SK-N-SH (cell line): ENCODE measurements around the gene DOP1B. TPM values are rescaled to one million over a fixed set of nuclear protein-coding genes. Genes with fewer than 3 reads are reported as not detected.

Experiments
- CTCF ChIA-PET: fragments of 300-600, 350-600 bp; formaldehyde crosslinking; extraction: SDS; loops from one replicate; lab custom pipeline; 2021; lab: Yijun Ruan, JAX
- POLR2A ChIA-PET: fragments of 350-600 bp; sonication (Branson Sonifier 250); formaldehyde crosslinking; extraction: SDS; loops from one replicate; lab custom pipeline; 2020; ENCODE audit warnings: antibody characterized with exemption, inconsistent platforms; lab: Yijun Ruan, JAX
- DNase-seq: peaks from one replicate; pipeline ENCODE4 v3.0.0; 2012
- H2AFZ ChIP-seq: fragments of 200-600 bp; sonication (generic); 2 replicates; pipeline ENCODE4 v1.8.1; 2016; ENCODE audit warnings: antibody characterized with exemption, mild to moderate bottlenecking, low read depth
- H3F3A ChIP-seq: fragments of 200-600 bp; sonication (generic); replicated peaks from 2 replicates; pipeline ENCODE3; 2016; ENCODE audit warnings: antibody characterized with exemption, mild to moderate bottlenecking; ENCODE audit not compliant: insufficient read depth
- H3K27ac ChIP-seq, 2 experiments: fragments of 200-500 bp in 1 of 2; fragments of 200-600 bp in 1 of 2; sonication (Bioruptor generic) in 1 of 2; sonication (generic), shearing (Covaris generic) in 1 of 2; 2 replicates each; pipeline versions ENCODE4 v1.5.1 to v1.6.1; 2014 to 2016; ENCODE audit warnings: low read depth in 2 of 2, inconsistent platforms in 1 of 2, low read length in 1 of 2, mild to moderate bottlenecking in 1 of 2, mixed read lengths in 1 of 2
- H3K27me3 ChIP-seq: fragments of 200-600 bp; sonication (generic), shearing (Covaris generic); 2 replicates; pipeline ENCODE4 v1.6.1; 2016; ENCODE audit warnings: mixed run types; ENCODE audit not compliant: insufficient read depth
- H3K36me3 ChIP-seq, 2 experiments: fragments of 200-500 bp in 1 of 2; fragments of 200-600 bp in 1 of 2; sonication (Bioruptor generic) in 1 of 2; sonication (generic) in 1 of 2; replicated peaks in 1 of 2; 2 replicates each; pipeline versions ENCODE3 to v1.5.1; 2014 to 2016; ENCODE audit warnings: low read length in 1 of 2, mild to moderate bottlenecking in 1 of 2; ENCODE audit not compliant: insufficient read depth in 2 of 2, control insufficient read depth in 1 of 2
- H3K4me1 ChIP-seq, 2 experiments: fragments of 200-500 bp in 1 of 2; fragments of 200-600 bp in 1 of 2; sonication (Bioruptor generic) in 1 of 2; sonication (generic), shearing (Covaris generic) in 1 of 2; 2 replicates each; pipeline versions ENCODE4 v1.5.1 to v1.6.1; 2014 to 2016; ENCODE audit warnings: low read depth in 1 of 2, low read length in 1 of 2, mixed run types in 1 of 2; ENCODE audit not compliant: insufficient read depth in 2 of 2, control insufficient read depth in 1 of 2
- H3K4me2 ChIP-seq: fragments of 200-600 bp; sonication (generic), shearing (Covaris generic); 2 replicates; pipeline ENCODE4 v1.6.1; 2017; ENCODE audit warnings: mixed run types
- H3K4me3 ChIP-seq, 2 experiments: fragments of 200-500 bp in 1 of 2; fragments of 200-600 bp in 1 of 2; sonication (Bioruptor generic) in 1 of 2; sonication (generic), shearing (Covaris generic) in 1 of 2; 2 replicates each; pipeline versions ENCODE4 v1.5.1 to v1.8.1; 2014 to 2016; ENCODE audit warnings: low read depth in 2 of 2, inconsistent platforms in 1 of 2, low read length in 1 of 2, mild to moderate bottlenecking in 1 of 2, mixed read lengths in 1 of 2, moderate library complexity in 1 of 2
- H3K79me2 ChIP-seq: fragments of 200-600 bp; sonication (generic); 2 replicates; pipeline ENCODE4 v1.8.1; 2017; ENCODE audit warnings: mild to moderate bottlenecking; ENCODE audit not compliant: insufficient read depth
- H3K9ac ChIP-seq: fragments of 200-600 bp; sonication (generic); 2 replicates; pipeline ENCODE4 v1.6.1; 2017; ENCODE audit warnings: mixed run types
- H3K9me2 ChIP-seq: fragments of 200-600 bp; sonication (generic); 2 replicates; pipeline ENCODE4 v1.6.1; 2017; ENCODE audit warnings: mixed run types
- H3K9me3 ChIP-seq: fragments of 200-600 bp; sonication (generic); 2 replicates; pipeline ENCODE4 v1.6.1; 2017; ENCODE audit warnings: mixed run types, mild to moderate bottlenecking, moderate library complexity
- H4K20me1 ChIP-seq: fragments of 200-600 bp; sonication (generic); 2 replicates; pipeline ENCODE4 v1.6.1; 2017; ENCODE audit warnings: mild to moderate bottlenecking, mixed run types; ENCODE audit not compliant: insufficient read depth
- CTCF ChIP-seq: fragments of 200-600 bp; sonication (generic); IDR thresholded peaks from 2 replicates; pipeline ENCODE4 v1.6.1; 2017; ENCODE audit warnings: antibody characterized with exemption, mild to moderate bottlenecking, moderate library complexity
- ELF1 ChIP-seq: IDR thresholded peaks from 2 replicates; pipeline ENCODE4 v1.4.0; 2012
- EZH2phosphoT487 ChIP-seq: fragments of 200-600 bp; sonication (generic); IDR thresholded peaks from 2 replicates; pipeline ENCODE4 v1.6.1; 2017; ENCODE audit warnings: low read depth, mixed run types, mild to moderate bottlenecking, antibody characterized with exemption, moderate library complexity, borderline replicate concordance
- FOSL2 ChIP-seq: IDR thresholded peaks from 2 replicates; pipeline ENCODE4 v1.4.0; 2012; ENCODE audit warnings: low read depth, mild to moderate bottlenecking, moderate library complexity, borderline replicate concordance
- FOXJ3 ChIP-seq: sonication (generic); formaldehyde crosslinking; IDR thresholded peaks from 2 replicates; pipeline ENCODE4 v1.5.1; 2020; ENCODE audit warnings: mild to moderate bottlenecking, missing genetic modification reagents
- IRF3 ChIP-seq: fragments of 150-350 bp; IDR thresholded peaks from 2 replicates; pipeline ENCODE4 v1.6.1; 2016; ENCODE audit warnings: mild to moderate bottlenecking, low read depth, low read length
- MAX ChIP-seq: IDR thresholded peaks from 2 replicates; pipeline ENCODE4 v1.4.0; 2012; ENCODE audit warnings: low read depth
- MEF2A ChIP-seq: IDR thresholded peaks from 2 replicates; pipeline ENCODE4 v1.4.0; 2012; ENCODE audit warnings: low read depth, borderline replicate concordance
- MXI1 ChIP-seq: IDR thresholded peaks from 2 replicates; pipeline ENCODE4 v1.6.1; 2012; ENCODE audit warnings: mild to moderate bottlenecking, low read depth, low read length, improper control_type of control experiment
- NRF1 ChIP-seq: IDR thresholded peaks from 2 replicates; pipeline ENCODE4 v1.6.1; 2012; ENCODE audit warnings: low read depth, mild to moderate bottlenecking, low read length
- POLR2AphosphoS5 ChIP-seq: IDR thresholded peaks from 2 replicates; pipeline ENCODE4 v1.6.1; 2012; ENCODE audit warnings: low read depth, low read length
- RXRA ChIP-seq: IDR thresholded peaks from 2 replicates; pipeline ENCODE4 v1.4.0; 2012; ENCODE audit warnings: low read depth, mild to moderate bottlenecking, borderline replicate concordance
- SMC3 ChIP-seq: IDR thresholded peaks from 2 replicates; pipeline ENCODE4 v1.6.1; 2012; ENCODE audit warnings: low read depth, low read length, improper control_type of control experiment
- TEAD4 ChIP-seq: IDR thresholded peaks from 2 replicates; pipeline ENCODE4 v1.4.0; 2012; ENCODE audit warnings: mild to moderate bottlenecking, borderline replicate concordance; ENCODE audit not compliant: insufficient read depth
- USF1 ChIP-seq: IDR thresholded peaks from 2 replicates; pipeline ENCODE4 v1.4.0; 2012; ENCODE audit warnings: low read depth, borderline replicate concordance
- WGBS: methylation state at CpG from one replicate; pipeline ENCODE4 v1.1.6; 2017; ENCODE audit warnings: low lambda C conversion rate; 5-methylcytosine and 5-hydroxymethylcytosine counted together
- polyA plus RNA-seq, 3 experiments: library from polyadenylated mRNA; depleted of rRNA; stranded (reverse); fragments of >200 nt; gene quantifications; 2 replicates each; pipeline ENCODE4 v1.2.3, GENCODE V29; 2012

The DOP1B gene
- polyA plus RNA-seq, 1 of the 3 experiments (the other 2 are of a cell fraction) = 4.9 TPM

GRCh38 chr21:36145259-36145658, 11.4 kb upstream of the DOP1B start:
- no peak for TF ChIP-seq SMC3
- TF ChIP-seq CTCF = no peak
- TF ChIP-seq POLR2AphosphoS5 = no peak
- no peak for TF ChIP-seq FOSL2
- TF ChIP-seq EZH2phosphoT487 = no peak
- TF ChIP-seq MXI1 = no peak
- TF ChIP-seq NRF1 = no peak
- TF ChIP-seq MAX = no peak
- TF ChIP-seq MEF2A = no peak
- TF ChIP-seq RXRA = no peak
- TF ChIP-seq IRF3 = no peak
- TF ChIP-seq ELF1 = no peak
- TF ChIP-seq USF1 = no peak
- TF ChIP-seq, all 33 proteins: peak for 0
- peaks cover 0 to 3% of the 10 kb centered on the region in 2 experiments; a peak in 2 of 4 replicates for H3K4me1 ChIP-seq
- no peak for DNase-seq
- ChIA-PET POLR2A (no interaction called here), CTCF (interaction anchor here (3.5 kb wide), 1 partner anchor 64 kb away, joined by 17 read pairs; no protein-coding TSS in a partner anchor)
- no peak overlapping the region for H3K27ac ChIP-seq
- H4K20me1 ChIP-seq = no peaks in the 10 kb centered on the region
- no peak overlapping the region for H2AFZ ChIP-seq
- H3K4me3 ChIP-seq = no peak overlapping the region
- H3F3A ChIP-seq = peaks cover 2% of the 10 kb centered on the region
- WGBS = 97% methylated on average over 3 of the region's 3 CpGs
- no peaks in the 10 kb centered on the region for H3K27me3 ChIP-seq
- no peak overlapping the region for H3K4me2 ChIP-seq
- H3K79me2 ChIP-seq = no peaks in the 10 kb centered on the region
- H3K9ac ChIP-seq = no peak overlapping the region
- H3K9me3 ChIP-seq = no peaks in the 10 kb centered on the region
- H3K36me3 ChIP-seq = no peaks in the 10 kb centered on the region
- H3K9me2 ChIP-seq = no peaks in the 10 kb centered on the region

- H4K20me1 ChIP-seq = no peaks in the 10 kb centered on the region
- CTCF ChIA-PET = interaction anchor here (3.5 kb wide), 1 partner anchor 61 kb away, joined by 17 read pairs; no protein-coding TSS in a partner anchor
- no peak for TF ChIP-seq FOXJ3 (CRISPR knock-in tag)
- no peak for TF ChIP-seq TEAD4
- H3K9ac ChIP-seq = no peak overlapping the region
- H3K9me2 ChIP-seq = no peaks in the 10 kb centered on the region
- peaks cover 0 to 7% of the 10 kb centered on the region in 2 experiments; a peak in 1 of 4 replicates for H3K4me1 ChIP-seq
- no peaks in the 10 kb centered on the region for H3K36me3 ChIP-seq
- H3K27ac ChIP-seq = no peak overlapping the region
- no peak overlapping the region for H3K4me2 ChIP-seq
- no peak for DNase-seq
- no peaks in the 10 kb centered on the region for H3K9me3 ChIP-seq
- H3K79me2 ChIP-seq = no peaks in the 10 kb centered on the region
- WGBS = 96% methylated on average over 5 of the region's 5 CpGs
- H3K4me3 ChIP-seq = no peak overlapping the region
- no peaks in the 10 kb centered on the region for H3K27me3 ChIP-seq
- POLR2A ChIA-PET = no interaction called here
- H2AFZ ChIP-seq = no peak overlapping the region
- H3F3A ChIP-seq = no peaks in the 10 kb centered on the region
These were observed 8.7 kb upstream of the DOP1B start for GRCh38 chr21:36147911-36148310.
